Right kidney (tissue), 1 donor: ENCODE results near the gene NDUFA6.
"Not testable (repeated sequence)": the region's sequence is repeated elsewhere in the genome, so short reads cannot be mapped to it uniquely, and the experiment has no call there.

Source experiments
- DNase-seq: peaks from one replicate; pipeline ENCODE4 v3.0.0-alpha.2; 2016

Gene NDUFA6

DNA sequence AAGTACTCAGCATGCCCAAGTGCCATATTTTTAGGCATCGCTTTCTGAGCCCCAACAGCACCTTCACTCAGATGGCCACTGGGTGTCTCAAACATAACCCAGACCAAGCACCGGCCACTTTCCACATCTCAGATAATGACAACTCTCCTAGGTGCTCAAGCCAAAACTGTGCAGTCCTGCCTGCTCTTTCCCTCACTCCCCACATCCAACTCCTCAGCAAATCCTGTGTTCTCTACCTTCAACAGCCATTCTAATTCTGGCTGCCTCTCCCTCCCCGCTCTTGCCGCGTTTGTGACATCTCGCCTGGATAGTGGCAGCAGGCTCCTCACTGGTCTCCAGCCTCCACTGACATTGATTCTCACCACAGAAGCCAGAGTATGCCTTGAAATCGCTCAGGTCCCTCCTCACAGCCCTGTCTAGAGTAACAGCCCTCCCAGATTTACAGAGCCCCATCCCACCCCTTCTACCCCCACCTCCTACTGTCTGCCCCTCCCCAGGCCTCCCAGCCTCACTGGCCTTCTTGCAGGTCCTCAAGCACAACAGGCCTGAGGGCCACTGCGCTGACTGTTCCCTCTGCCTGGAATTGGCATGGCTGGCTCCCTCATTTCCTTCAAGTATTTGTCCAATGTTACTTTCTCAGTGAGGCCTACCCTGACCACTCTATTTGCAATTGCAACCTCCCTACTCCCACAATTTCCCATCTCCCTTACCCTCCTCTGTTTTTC is 17.8 kb downstream of the NDUFA6 start:
- no peak for DNase-seq

DNA sequence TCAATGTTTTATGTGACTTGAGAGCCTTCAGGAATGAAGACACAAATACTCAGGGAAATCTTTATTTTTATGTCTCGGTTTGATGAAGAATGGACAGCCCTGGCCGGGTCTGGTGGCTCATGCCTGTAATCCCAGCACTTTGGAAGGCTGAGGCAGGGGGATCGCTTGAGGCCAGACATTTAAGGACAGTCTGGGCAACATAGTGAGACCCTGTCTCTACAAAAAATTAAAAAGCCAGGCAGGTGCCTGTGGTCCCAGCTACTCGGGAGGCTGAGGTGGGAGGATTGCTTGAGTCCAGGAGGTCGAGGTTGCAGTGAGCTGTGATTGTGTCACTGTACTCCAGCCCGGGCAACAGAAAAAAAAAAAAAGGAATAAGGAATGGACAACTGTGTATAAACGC is 19.1 kb downstream of the NDUFA6 start:
- not testable (repeated sequence) for DNase-seq

DNA sequence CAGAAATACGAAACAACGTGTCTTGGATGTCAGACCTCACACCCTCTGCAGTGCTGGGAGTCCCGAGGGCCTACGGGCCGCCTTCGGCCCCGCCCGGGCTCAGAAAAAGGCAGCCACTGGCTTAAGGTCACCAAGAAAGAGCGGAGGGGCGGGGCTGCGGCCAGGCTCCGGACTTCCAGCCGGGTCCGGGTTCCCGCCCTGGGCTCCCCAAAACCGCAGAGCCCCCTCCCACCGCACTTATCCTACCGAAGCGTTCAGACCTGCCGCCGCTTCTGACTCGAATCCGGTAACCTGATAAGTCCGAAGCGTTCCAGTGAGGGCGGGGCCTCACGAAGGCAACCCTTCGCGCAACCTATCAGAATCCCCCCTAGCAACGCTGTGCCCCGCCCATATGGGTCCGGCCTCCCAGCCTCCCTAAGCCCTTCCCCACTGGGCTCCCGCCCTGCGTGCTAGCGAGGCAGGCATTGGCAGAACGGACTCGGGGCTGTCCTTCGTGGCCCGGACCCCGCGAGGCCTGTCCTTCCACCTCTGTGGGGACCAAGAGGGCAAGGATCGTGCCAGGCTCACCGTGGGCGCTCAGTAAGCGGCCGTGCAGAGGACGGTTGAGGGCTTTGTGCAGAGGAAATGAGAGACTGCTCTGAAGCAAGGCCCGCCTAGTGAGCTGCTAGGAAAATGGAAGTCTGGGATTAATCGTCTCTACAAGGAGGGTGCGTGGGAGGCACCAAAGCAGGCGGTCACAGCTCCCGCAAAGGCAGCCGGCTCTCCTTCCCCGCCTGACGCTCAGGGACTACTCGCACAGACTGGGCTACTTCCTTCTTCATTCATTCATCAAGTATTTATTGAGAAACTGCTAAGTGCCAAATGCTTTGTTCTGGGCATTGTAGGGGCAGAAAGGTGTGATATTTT is 19.8 kb downstream of the NDUFA6 start, which contains the start of gene NAGA:
Gene NAGA (minus strand): TSS at position 296 of the 906 bp plus-strand sequence. CDS start 515 bp downstream, outside the sequence.
- peak; percentile 94 for DNase-seq

DNA sequence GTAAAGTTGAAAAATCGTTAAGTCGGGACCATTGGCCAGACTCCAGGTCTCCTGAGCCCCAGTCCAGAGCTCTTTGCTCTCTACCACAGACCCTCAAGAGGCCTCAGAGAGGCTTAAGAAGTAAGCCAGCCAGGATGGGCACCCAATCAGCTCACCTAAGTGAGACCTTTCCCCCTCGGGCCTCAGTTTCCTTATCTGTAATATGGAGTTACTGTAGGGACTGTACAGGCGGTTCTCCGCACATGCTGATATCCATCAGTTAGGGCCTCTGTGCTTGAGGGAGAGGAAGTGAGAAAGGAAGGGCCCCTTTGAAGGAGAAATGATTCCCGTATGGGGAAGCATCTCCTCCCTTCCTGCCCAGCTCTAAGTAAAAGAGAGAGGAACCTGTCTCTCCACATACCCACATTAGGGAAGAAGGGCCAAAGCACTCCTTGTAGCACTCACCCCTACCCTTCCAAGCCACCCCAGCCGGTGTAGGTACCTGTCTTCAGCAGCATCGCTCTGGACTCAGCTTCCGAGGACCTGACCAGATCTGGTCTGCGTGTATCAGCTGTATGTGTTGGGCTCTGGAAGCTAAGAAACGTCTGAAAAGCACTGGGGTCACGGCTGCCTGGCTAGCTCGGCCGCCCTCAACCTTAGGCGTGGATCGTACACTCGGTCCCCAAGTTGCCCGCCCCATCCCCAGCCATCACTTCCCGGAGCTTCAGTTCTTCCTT is 20.6 kb downstream of the NDUFA6 start:
- DNase-seq, result no peak

DNA sequence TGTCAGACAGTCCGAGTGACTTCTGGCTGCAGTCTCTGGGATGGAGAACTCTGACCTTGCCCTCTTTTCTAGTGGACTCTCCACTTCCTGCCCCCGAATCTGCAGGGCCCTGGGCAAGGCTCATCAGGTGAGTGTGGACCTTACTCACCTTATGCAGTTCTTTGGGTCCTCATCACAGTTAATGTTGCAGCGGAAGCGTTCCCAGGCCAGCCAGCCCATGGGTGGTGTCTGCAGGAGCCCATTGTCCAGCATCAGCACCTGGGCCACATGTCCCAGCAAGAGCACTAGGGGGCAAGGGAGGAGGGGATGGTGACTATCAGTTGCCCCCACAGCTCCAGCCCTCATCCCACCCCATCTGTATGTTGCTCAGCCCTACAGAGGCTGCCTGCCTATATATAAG is 22.3 kb downstream of the NDUFA6 start:
- no peak for DNase-seq

DNA sequence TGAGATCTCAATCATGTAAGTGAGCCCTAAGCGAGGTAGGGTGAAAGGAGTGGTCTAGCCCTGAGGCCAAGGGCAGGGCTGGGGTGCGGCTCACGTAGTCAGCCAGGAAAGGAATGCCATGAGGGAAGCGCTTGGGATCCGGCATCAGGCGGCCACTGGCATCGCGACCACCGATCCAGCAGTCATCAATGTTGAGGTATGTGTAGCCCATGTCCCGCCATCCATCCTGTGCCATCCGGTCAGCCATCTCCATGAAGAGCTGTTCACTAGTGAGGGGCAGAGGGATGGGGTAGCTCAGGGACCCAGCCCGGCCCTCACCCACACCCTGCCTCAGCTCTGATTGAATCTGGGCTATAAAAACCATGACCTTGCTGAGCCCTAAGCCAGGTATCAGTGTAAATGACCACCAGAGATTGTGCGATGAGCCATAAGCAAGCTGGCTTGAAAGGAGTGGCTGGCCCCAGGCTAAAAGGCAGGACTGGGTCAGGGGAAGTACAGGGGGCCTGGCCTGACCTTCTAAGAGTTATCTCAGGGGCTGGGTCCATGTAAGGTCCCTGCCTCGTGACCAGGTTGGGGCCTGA is 22.8 kb downstream of the NDUFA6 start:
- no peak for DNase-seq

DNA sequence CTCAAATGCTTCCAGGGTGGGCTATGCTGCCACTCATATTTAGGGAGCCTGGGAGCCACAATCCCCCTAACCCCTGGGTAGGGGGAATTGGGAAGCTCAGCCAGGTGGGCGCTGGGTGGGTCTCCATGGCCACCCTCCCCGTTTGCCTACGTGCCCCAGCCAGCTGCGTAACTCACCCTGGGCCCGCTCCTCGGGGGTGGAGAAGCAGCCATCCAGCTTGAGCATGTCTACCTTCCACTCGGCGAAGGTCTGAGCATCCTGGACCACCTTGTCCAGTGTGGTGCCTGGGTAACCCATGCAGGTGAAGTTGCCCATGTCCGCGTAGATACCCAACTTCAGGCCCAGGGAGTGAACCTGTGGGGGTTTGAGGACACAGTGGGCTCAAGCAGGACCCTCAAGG is 23.6 kb downstream of the NDUFA6 start:
- no peak for DNase-seq

DNA sequence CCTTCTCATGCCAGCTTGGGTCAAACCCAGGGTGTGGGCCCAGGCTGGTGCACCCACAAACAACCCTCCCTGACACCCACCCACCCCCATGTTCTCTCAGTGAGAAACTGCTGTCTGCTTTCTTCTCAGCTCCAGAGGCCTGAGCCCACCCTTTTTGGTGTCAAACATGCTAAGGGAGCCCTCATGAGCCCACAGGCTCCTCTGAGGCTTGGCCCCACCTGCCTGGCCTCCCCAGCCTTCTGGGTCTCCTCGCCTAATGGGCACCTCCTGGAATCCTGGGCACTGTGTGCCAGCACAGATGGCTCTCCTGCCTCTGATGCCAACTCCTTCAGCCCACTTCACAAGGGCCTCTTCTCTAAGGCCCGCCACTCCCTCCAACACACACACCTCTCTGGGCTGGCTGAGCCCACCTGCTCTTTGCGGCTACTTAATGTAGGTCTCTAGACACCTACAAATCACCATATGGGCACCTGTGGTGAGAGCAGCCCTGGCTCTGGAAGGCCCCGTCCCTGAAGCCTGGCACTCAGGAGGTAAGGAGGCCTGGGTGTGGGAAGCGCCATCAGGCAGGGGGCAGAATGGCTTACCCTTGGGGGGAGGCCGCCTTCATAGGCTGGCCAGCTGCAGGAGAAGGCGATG is 24.3 kb downstream of the NDUFA6 start:
- DNase-seq, result no peak

DNA sequence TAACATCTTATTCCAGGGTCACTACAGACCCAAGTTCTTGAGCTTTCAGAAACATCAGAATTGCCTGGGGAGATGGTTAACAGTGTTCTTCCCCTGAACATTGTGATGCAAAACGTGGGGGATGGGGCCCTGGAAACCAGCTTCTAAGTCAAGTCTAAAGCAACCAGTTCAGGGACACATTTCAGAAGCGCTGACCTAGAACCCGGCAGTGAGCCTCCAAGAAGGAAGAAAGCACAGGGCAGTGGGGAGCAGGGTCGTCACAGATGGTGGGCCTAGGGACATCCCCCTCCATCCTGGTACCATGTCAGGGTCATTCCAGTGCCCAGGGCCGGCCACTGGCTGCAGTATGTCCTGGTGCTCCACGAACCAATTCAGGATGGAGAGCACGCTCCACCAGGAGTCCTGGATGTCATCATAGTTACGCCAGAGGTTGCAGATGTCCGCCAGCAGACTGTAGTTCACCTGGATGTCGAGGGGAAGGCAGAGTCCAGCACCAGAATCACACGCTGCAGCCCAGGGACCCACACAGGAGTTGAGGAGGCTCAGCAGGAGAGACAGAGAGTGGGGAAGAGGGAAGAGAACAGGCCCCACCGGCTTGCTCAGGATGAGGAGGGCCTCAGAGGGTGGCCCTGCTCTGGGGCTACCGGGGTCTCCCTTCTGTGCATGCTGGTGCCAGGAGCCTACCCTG is 25.0 kb downstream of the NDUFA6 start:
- DNase-seq, result no peak

DNA sequence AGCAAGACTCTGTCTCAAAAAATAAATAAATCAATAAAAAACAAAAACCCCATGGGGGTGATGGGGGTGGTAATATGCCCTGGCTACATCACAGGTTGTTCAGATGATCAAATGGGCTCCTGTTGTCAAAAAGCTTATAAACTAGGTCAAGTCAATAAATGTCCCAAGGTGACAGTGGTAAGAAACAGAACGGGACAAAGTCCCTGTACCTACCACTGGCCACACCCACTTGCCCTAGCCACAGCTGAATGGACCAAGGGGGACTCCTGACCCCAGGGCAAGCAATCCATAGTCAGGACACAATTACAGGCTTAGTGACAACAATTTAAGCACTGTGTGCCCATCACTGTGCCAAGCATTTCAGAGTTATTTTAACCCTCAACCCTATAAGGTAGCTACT is 25.9 kb downstream of the NDUFA6 start:
- DNase-seq, result no peak

DNA sequence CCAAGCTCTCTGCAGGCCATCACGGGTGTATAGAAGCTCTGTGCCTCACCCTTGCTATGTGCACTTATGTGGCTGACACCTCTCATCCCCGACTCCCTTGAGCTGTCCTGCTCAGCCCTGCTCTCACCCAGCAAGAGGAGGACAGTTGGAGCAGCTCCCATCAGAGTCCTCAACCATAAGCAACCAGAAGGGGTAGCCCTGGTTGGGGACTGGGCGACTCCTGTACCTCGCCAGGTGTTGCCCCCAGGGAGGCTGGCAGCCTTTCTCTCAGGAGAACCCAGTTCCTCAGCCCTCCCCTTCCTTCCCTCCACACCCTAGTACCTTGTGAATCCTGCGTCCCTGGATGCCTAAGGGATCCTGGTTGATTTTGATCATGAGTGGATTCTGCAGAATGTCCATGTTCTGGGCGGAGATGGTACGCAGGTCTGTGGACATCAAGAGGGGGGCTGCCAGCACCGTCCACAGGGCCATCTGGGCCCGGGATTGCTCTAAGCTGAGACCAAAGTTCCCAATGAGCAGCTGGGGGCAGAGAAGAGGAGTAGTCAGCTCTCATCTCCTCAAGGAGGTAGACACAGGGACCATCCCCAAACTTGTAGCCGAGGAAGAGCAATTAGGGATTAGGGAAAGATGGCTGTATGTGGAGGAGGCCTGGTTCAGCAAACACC is 27.9 kb downstream of the NDUFA6 start:
- DNase-seq, result no peak

DNA sequence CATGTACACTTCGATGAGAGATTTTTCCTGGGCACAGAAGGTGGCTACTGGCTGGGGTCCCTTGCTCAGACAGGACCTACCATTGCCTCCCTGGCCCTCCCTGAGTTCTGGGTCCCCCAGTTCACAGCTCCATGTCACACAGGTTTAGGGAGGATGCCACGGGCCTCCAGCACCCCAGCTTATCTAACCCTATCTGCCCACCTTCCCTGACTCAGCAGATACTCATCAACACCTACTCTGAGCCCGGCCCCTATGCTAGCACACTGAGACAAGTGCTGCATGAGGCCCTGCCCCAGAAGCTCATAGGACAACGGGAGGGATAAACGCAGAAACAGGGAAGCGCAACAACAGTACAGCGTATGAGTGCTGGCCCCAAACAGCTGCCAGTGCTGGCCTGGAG is 29.5 kb downstream of the NDUFA6 start:
- no peak for DNase-seq

DNA sequence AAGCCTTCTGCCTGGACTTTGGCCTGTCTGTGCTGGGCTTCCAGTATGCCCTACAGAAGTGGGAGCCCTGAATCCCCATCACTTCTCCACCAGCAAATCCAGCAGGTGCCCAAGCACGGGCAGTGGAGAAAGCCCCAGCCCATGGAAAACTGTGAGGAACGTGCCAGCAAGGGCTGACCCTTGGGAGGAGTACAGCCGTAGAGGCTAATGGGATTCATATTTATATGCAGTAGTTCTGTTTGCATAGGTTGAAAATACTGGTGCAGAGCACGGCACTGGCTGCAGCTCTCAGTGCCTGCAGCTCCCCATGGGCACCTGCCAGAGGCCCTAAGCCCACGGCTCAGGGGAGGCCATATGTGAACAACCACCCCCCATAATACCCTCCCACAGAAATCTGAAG is 30.1 kb downstream of the NDUFA6 start:
- DNase-seq, result no peak

DNA sequence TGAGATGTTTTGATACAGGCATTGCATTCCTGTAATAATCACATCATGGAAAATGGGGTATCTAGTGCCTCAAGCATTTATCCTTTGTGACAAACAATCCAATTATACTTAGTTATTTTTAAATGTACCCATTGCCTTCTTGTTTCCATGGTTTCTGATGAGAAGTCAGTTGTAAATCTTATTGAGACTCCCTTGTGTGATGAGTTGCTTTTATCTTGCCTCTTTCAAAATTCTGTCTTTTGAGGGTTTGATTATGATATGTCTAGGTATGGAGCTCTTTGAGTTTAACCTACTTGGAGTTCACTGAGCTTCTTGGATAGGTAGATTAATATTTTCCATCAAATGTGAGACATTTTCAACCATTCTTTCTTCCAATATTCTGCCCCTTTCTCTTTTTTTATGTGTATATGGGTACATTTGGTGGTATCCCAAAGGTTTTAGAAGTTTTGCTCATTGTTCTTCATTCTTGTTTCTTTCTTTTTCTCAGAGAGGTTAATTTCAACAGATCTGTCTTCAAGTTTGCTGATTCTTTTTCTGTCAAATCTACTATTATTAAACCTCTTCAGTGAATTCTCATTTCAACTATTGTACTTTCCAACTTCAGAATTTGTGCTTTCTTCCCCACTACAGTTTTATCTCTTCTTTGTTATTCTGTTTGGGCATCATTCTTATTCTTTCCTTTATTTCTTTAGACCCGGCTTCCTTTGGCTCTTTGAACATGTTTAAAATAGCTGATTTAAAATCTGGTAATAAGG is 33.6 kb downstream of the NDUFA6 start:
- DNase-seq, result no peak

DNA sequence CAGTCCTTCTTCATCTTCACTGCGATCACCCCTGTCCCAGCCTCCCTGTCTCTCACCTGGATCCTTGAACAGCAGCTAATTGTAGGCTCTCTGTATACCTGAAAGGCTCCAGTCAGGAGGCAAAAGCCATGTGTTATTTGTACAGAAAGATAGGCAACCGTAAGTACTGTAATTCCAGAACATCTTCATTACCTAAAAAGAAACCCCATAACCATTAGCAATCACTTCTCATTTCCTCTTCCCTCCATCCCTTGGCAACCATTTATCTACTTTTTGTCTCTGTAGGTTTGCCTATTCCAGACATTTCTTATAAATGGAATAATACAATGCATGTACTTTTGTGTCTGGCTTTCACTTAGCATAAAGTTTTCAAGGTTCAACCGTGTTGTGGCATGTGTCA is 37.8 kb downstream of the NDUFA6 start:
- DNase-seq, result no peak

DNA sequence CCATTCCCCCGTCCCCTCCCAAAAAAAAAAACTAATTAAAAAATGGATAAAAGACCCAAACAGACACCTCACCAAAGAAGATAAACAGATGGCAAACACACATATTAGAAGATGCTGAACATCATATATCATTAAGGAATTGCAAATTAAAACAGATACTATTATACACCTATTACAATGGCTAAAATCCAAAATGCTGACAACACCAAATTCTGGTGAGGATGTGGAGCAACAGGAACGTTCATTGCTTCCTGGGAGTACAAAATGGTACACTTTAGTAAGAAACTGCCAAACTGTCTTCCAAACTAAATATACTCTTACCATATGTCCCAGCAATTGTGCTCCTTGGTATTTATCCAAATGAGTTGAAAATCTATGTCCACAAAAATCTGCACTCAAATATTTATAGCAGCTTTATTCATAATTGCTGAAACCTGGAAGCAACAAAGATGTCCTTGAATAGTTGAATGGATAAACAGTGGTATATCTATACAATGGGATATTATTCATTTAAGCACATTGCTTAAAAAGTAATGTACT is 39.9 kb downstream of the NDUFA6 start:
- no peak for DNase-seq

DNA sequence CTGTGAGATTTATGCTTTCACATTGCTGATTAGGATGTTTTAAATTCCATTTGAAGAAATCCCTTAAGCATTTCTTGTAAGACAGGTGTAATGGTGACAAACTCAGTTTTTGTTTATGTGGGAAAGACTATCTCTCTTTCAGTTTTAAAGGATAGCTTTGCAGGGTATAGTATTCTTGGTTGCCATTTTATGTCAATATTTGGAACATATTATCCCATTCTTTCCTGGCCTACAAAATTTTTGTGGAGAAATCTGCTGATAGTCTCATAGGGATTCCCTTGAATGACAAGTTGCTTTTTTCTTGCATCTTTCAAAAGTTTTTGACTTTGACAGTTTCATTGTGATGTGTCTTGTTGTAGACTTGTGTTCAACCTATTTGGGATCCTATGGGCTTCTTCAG is 48.8 kb downstream of the NDUFA6 start:
- DNase-seq, result no peak

DNA sequence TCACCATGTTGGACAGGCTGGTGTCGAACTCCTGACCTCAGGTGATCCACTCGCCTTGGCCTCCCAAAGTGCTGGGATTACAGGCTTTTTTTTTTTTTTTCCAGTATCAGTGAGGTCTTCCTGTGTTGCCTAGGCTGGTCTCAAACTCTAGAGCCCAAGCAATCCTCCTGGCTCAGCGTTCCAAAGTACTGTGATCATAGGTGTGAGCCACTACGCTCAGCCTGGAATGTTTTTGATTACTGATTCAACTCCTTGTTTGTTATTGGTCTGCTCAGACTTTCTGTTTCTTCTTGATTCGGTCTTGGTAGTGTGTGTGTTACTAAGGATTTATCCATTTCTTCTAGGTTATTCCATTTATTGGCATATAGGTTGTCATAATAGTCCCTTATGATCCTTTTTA is 51.3 kb downstream of the NDUFA6 start:
- no peak for DNase-seq
